HFF-Myc (cell line): ENCODE results near the gene CDC6.

ENCODE experiments used
- DNase-seq: peaks from one replicate; pipeline ENCODE4 v3.0.0-alpha.2; 2011; ENCODE audit warnings: low read depth; ENCODE audit errors: extremely low read depth
- H3K4me3 ChIP-seq: replicated peaks from 2 replicates; pipeline ENCODE4 v1.5.1; 2011; ENCODE audit warnings: low read depth, mild to moderate bottlenecking, control low read depth, low read length
- CTCF ChIP-seq: IDR thresholded peaks from 2 replicates; pipeline ENCODE4 v1.5.1; 2012; ENCODE audit warnings: mild to moderate bottlenecking, low read depth, low read length, control low read depth; ENCODE audit errors: missing control alignments

CDC6 gene

GRCh38 chr17:40318830-40319391 is 31.2 kb downstream of the CDC6 start:
- peak; percentile 21 for TF ChIP-seq CTCF
- peak overlapping the region; percentile 97 for H3K4me3 ChIP-seq
- DNase-seq, result no peak

GRCh38 chr17:40319651-40320540 is 32.2 kb downstream of the CDC6 start:
- DNase-seq, result no peak
- no peak for TF ChIP-seq CTCF
- peak overlapping the region; percentile 97 for H3K4me3 ChIP-seq

- peak overlapping the region; percentile 97 for H3K4me3 ChIP-seq
- TF ChIP-seq CTCF, result no peak
- no peak for DNase-seq
Observed at GRCh38 chr17:40320756-40321523, 33.3 kb downstream of the CDC6 start.

DNA sequence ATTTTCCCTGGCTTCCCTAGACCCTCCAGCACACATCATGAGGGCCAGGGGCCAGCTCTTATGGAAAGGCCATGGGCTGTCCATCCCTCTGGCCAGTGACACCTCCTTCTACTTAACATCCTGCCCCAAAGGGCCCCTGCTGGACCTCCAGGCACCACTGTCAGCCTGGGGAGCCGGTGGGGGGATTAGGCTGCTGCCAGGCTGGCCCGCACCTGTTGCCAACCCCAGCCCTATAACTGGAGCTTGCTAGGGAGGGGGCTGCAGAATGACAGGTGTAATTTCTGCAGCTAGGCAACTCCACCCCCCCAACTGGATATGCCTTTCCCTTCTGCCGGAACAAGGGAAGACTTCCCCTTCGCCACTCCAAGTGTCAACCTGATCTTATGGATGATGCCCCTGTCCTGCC is 33.8 kb downstream of the CDC6 start:
- peak overlapping the region; percentile 97 for H3K4me3 ChIP-seq
- no peak for DNase-seq
- TF ChIP-seq CTCF, result no peak

DNA sequence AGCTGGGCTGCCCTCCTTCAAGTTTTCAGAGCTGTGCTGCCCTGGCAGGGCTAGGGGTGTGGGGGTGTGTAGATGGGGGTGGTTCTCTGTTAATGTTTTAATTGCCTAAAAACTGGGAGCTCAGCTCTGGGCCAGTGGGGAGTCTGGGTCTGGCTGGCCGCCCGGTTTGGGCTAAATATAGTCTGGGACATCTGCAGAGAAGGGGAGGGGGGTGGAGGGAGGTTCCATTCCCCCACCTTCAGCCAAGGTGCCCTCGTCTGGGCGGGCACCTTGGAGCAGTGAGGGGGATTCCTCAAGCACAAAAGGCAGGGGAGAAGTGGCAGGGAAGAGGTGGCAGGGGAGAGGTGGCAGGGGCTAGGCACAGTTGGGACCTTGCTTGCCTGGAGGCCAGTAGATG is 34.3 kb downstream of the CDC6 start:
- DNase-seq, result no peak
- peak overlapping the region; percentile 97 for H3K4me3 ChIP-seq
- no peak for TF ChIP-seq CTCF

DNA sequence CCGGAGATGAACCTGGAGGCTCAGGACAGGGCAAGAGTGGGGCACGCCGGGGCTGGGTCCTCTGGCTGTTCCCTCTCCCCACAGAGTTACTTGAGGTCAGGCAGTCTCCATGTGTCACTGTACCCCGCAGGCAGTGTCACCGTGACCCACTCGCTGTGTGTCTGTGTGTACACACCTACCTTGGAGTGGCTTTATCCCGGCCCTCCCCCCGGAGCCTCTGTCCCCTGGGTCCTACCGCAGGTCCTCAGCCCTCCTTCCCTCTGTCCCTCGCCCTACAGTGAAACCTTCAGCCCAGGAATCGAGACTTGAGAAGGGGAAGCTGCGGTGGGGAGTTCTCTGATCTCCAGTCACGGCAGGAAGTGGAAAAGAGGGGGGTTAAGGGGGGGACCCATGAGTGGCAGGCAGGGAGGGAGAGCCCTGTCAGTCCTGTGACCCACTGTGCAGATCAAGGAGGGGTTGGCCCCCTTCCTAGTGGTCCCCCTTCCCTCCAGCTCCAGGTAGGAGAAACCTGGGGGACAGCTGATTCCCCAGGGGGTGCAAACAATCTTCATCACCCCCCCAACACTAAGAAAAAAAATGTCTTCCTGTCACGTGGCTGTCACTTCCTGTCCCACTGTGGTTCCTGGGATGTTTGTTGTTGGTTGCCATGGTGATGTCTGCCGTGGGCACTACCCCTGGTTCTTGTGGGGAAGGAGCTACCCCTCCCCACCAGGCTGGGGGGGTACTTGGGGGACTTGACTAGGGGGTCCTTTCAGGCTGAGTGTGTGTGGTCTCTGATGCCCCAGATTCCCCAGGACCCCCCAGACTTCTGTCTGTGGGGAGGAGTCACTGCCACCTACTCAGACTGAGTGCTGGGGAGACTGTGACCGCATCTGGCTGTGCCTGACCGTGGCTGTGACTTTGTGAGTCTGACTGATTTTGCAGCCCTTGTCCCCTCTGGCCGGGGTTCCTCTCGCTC is 35.0 kb downstream of the CDC6 start:
- no peak for TF ChIP-seq CTCF
- no peak for DNase-seq
- H3K4me3 ChIP-seq, result peak overlapping the region; percentile 97
